ENCODE data around the gene ATL3. TPM values are rescaled to one million over a fixed set of nuclear protein-coding genes. Genes with fewer than 3 reads are reported as not detected.

Gene ATL3
- polyA plus RNA-seq, 1 donor from 2014 or later = 4.0 TPM

DNA sequence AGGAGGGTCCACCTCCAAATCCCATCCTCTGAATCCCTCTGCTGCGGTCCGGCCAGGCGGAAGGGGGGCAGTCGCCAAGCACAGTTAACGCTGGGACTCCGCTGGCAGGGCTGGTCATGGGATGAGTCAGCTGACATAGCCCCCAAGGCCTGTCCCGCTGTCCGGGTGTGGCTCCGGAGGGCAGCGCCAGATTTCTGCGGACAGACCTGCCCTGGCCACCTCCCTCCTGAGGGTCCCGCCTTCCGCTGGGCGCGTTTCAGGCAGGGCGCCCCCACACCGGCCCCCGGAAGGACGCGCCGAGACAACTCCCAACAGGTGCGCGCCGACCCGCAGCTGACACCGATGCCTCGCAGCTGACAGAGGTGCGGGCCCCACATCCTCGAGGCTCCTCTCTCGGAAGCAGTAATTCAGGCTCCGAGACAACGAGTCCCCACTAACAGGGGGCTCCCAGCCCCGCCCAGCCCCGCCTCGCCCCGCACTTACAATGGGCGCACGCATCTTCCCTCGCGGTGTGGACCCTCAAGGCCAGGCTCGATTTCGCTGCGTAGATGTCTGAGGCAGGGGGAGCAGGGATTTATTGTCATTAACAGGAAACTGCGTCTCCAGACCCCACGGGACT, 57.5 kb downstream of the ATL3 start:
- Histone ChIP-seq H3K9me2 (ENCODE audit: insufficient read depth, low read length) (no peaks in the 10 kb centered on the region), H3K79me2 (replicated peaks; ENCODE audit: insufficient read depth, low read length) (no peaks in the 10 kb centered on the region), H3K36me3 (ENCODE audit: insufficient read depth, low read length) (no peaks in the 10 kb centered on the region), H4K20me1 (ENCODE audit: insufficient read depth) (no peaks in the 10 kb centered on the region), H3K4me2 (ENCODE audit: low read length) (peak overlapping the region; percentile 17), H2AFZ (ENCODE audit: low read depth, low read length) (no peak overlapping the region), H3K9ac (ENCODE audit: low read length) (peak overlapping the region; percentile 16), H3K4me3 (ENCODE audit: low read length) (peak overlapping the region; percentile 66), H3K9me3 (ENCODE audit: low read length) (no peaks in the 10 kb centered on the region), H3K27ac (ENCODE audit: low read length) (no peak overlapping the region), H3F3A (ENCODE audit: insufficient read depth, low read length, poor library complexity, severe bottlenecking) (no peaks in the 10 kb centered on the region), H3K27me3 (ENCODE audit: insufficient read depth, low read depth, low read length) (peaks cover 28% of the 10 kb centered on the region)
- TF ChIP-seq, protein P1, sequence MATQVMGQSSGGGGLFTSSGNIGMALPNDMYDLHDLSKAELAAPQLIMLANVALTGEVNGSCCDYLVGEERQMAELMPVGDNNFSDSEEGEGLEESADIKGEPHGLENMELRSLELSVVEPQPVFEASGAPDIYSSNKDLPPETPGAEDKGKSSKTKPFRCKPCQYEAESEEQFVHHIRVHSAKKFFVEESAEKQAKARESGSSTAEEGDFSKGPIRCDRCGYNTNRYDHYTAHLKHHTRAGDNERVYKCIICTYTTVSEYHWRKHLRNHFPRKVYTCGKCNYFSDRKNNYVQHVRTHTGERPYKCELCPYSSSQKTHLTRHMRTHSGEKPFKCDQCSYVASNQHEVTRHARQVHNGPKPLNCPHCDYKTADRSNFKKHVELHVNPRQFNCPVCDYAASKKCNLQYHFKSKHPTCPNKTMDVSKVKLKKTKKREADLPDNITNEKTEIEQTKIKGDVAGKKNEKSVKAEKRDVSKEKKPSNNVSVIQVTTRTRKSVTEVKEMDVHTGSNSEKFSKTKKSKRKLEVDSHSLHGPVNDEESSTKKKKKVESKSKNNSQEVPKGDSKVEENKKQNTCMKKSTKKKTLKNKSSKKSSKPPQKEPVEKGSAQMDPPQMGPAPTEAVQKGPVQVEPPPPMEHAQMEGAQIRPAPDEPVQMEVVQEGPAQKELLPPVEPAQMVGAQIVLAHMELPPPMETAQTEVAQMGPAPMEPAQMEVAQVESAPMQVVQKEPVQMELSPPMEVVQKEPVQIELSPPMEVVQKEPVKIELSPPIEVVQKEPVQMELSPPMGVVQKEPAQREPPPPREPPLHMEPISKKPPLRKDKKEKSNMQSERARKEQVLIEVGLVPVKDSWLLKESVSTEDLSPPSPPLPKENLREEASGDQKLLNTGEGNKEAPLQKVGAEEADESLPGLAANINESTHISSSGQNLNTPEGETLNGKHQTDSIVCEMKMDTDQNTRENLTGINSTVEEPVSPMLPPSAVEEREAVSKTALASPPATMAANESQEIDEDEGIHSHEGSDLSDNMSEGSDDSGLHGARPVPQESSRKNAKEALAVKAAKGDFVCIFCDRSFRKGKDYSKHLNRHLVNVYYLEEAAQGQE (IDR thresholded peaks at IDR 0.05; ENCODE audit: borderline replicate concordance) = no peak
- TF ChIP-seq TAF1 (IDR thresholded peaks at IDR 0.05; ENCODE audit: low read depth) (no peak), CTCF (IDR thresholded peaks at IDR 0.05; ENCODE audit: poor library complexity, severe bottlenecking) (no peak), MXI1 (conservative IDR thresholded peaks at IDR 0.05; ENCODE audit: poor library complexity, severe bottlenecking) (no peak), EP300 (conservative IDR thresholded peaks at IDR 0.05; ENCODE audit: poor library complexity, severe bottlenecking) (no peak), POLR2AphosphoS5 (IDR thresholded peaks at IDR 0.05) (peak; percentile 19), RAD21 (conservative IDR thresholded peaks at IDR 0.05) (no peak), EZH2 (IDR thresholded peaks at IDR 0.05; ENCODE audit: borderline replicate concordance, insufficient read depth, low read length, poor library complexity, severe bottlenecking) (no peak)

- Histone ChIP-seq H3K4me2 (ENCODE audit: low read length) (no peak overlapping the region), H2AFZ (ENCODE audit: low read depth, low read length) (no peak overlapping the region), H4K20me1 (ENCODE audit: insufficient read depth) (no peaks in the 10 kb centered on the region), H3K4me3 (ENCODE audit: low read length) (no peak overlapping the region), H3K9me2 (ENCODE audit: insufficient read depth, low read length) (no peaks in the 10 kb centered on the region), H3K79me2 (replicated peaks; ENCODE audit: insufficient read depth, low read length) (no peaks in the 10 kb centered on the region), H3K27ac (ENCODE audit: low read length) (no peak overlapping the region), H3K9me3 (ENCODE audit: low read length) (no peaks in the 10 kb centered on the region), H3F3A (ENCODE audit: insufficient read depth, low read length, poor library complexity, severe bottlenecking) (no peaks in the 10 kb centered on the region), H3K27me3 (ENCODE audit: insufficient read depth, low read depth, low read length) (peaks cover 28% of the 10 kb centered on the region), H3K9ac (ENCODE audit: low read length) (no peak overlapping the region), H3K36me3 (ENCODE audit: insufficient read depth, low read length) (no peaks in the 10 kb centered on the region)
- no peak for TF ChIP-seq EP300 (conservative IDR thresholded peaks at IDR 0.05; ENCODE audit: poor library complexity, severe bottlenecking)
- TF ChIP-seq, protein P1 (IDR thresholded peaks at IDR 0.05; ENCODE audit: borderline replicate concordance) = no peak
Measured at GRCh38 chr11:63612181-63612580, 59.0 kb downstream of the ATL3 start.

Measured in neural cell (in vitro differentiated cells).